Upper lobe of right lung (tissue), 1 donor: Measurements from ENCODE around the gene ABCC1. TPM values are rescaled to one million over a fixed set of nuclear protein-coding genes. Genes with fewer than 3 reads are reported as not detected.
A peak's percentile ranks its signal among the peaks of the same experiment; 100 is the strongest.

Source experiments
- ATAC-seq: fragments of 200-7000 bp; cut with Tn5 transposase; one replicate; pipeline ENCODE4 v1.9.1; 2020; ENCODE audit warnings: mild to moderate bottlenecking, moderate library complexity
- DNase-seq: peaks from one replicate; pipeline ENCODE4 v3.0.0-alpha.2; 2020
- H3K27ac ChIP-seq: fragments of 200-600 bp; one replicate; pipeline ENCODE4 v1.8.0; 2022
- H3K27me3 ChIP-seq: fragments of 200-600 bp; one replicate; pipeline ENCODE4 v1.8.0; 2022; ENCODE audit warnings: mild to moderate bottlenecking
- H3K36me3 ChIP-seq: fragments of 200-600 bp; one replicate; pipeline ENCODE4 v1.8.0; 2022
- H3K4me1 ChIP-seq: fragments of 200-600 bp; one replicate; pipeline ENCODE4 v1.8.0; 2022
- H3K4me3 ChIP-seq: fragments of 200-600 bp; one replicate; pipeline ENCODE4 v1.8.0; 2022; ENCODE audit warnings: mild to moderate bottlenecking
- H3K9me3 ChIP-seq: fragments of 200-600 bp; one replicate; pipeline ENCODE4 v1.8.0; 2022
- CTCF ChIP-seq: fragments of 200-600 bp; IDR thresholded peaks from one replicate; pipeline ENCODE4 v1.8.0; 2022; ENCODE audit warnings: antibody characterized with exemption
- intact Hi-C: fragments of 100-400 bp; cut with DNase I; formaldehyde crosslinking; loops from one replicate; pipeline ENCODE4 v1.11.0; 2022
- total RNA-seq: library from RNA; stranded (reverse); fragmentation: NEBNext Ultra II Directional; extraction: Animal tissue kit (Norgen Biotek cat#: 25700); gene quantifications from one replicate; pipeline ENCODE4 v1.2.1, GENCODE V29; 2021
- donor health status: DM: no; HTN: yes; CAD: no; lungs with severe emphysema.

Gene ABCC1
- total RNA-seq, 1 donor from 2014 or later, result 50.6 TPM

- ATAC-seq (no peak), DNase-seq (no peak)
- intact Hi-C loops, result no loop called here
- peaks cover 4% of the 10 kb centered on the region for H3K36me3 ChIP-seq
- H3K9me3 ChIP-seq, result no peaks in the 10 kb centered on the region
- peak overlapping the region; percentile 24 for H3K27ac ChIP-seq
- H3K27me3 ChIP-seq, result no peaks in the 10 kb centered on the region
- TF ChIP-seq CTCF, result no peak
- no peak overlapping the region for H3K4me3 ChIP-seq
- H3K4me1 ChIP-seq, result peaks cover 51% of the 10 kb centered on the region
Measured at GRCh38 chr16:15993541-15993940, 44.1 kb downstream of the ABCC1 start.

- no peak for ATAC-seq
- no peak for TF ChIP-seq CTCF
- H3K27ac ChIP-seq, result peak overlapping the region; percentile 24
- H3K4me1 ChIP-seq, result peaks cover 53% of the 10 kb centered on the region
- H3K9me3 ChIP-seq, result no peaks in the 10 kb centered on the region
- peaks cover 4% of the 10 kb centered on the region for H3K36me3 ChIP-seq
- no peak for DNase-seq
- H3K4me3 ChIP-seq, result no peak overlapping the region
- intact Hi-C loops, result no loop called here
- no peaks in the 10 kb centered on the region for H3K27me3 ChIP-seq
Measured at GRCh38 chr16:15993946-15994665, 44.7 kb downstream of the ABCC1 start.

GRCh38 chr16:15996432-15997109 is 47.2 kb downstream of the ABCC1 start:
- Histone ChIP-seq H3K27ac (peak overlapping the region; percentile 63), H3K4me1 (peaks cover 51% of the 10 kb centered on the region), H3K27me3 (no peaks in the 10 kb centered on the region), H3K36me3 (peaks cover 4% of the 10 kb centered on the region), H3K9me3 (no peaks in the 10 kb centered on the region), H3K4me3 (no peak overlapping the region)
- intact Hi-C loops, result no loop called here
- peak; percentile 67 for ATAC-seq
- TF ChIP-seq CTCF, result no peak
- peak; percentile 67 for DNase-seq

- H3K27ac ChIP-seq, result no peak overlapping the region
- no peaks in the 10 kb centered on the region for H3K27me3 ChIP-seq
- H3K9me3 ChIP-seq, result no peaks in the 10 kb centered on the region
- DNase-seq (no peak), ATAC-seq (no peak)
- H3K4me1 ChIP-seq, result peaks cover 34% of the 10 kb centered on the region
- H3K4me3 ChIP-seq, result no peak overlapping the region
- intact Hi-C loops, result no loop called here
- H3K36me3 ChIP-seq, result no peaks in the 10 kb centered on the region
- no peak for TF ChIP-seq CTCF
Measured at GRCh38 chr16:16000685-16001084, 51.3 kb downstream of the ABCC1 start.

- Histone ChIP-seq H3K9me3 (no peaks in the 10 kb centered on the region), H3K27ac (no peak overlapping the region), H3K4me3 (no peak overlapping the region), H3K36me3 (no peaks in the 10 kb centered on the region), H3K4me1 (peaks cover 28% of the 10 kb centered on the region), H3K27me3 (no peaks in the 10 kb centered on the region)
- no peak for TF ChIP-seq CTCF
- no peak for ATAC-seq
- intact Hi-C loops, result no loop called here
- DNase-seq, result no peak
Measured at GRCh38 chr16:16001596-16002255, 52.3 kb downstream of the ABCC1 start.
